ENCODE data around the gene SLITRK3. TPM values are rescaled to one million over a fixed set of nuclear protein-coding genes. Genes with fewer than 3 reads are reported as not detected.

The SLITRK3 gene
- total RNA-seq (2016; rRNA removed; fragmentation: Illumina TruSeq; extraction: Trizol) (not detected in 2 replicates), polyA plus RNA-seq (2011; rRNA removed) (not detected in 2 replicates), polyA minus RNA-seq (2011; rRNA and poly(A)+ RNA removed; ENCODE audit: low replicate concordance) (not detected in 2 replicates), Bru-seq, nascent RNA (not detected), BruChase-seq, experiment 1, labeled RNA remaining after a 6-hour chase (not detected), BruChase-seq, experiment 2, labeled RNA remaining after a 2-hour chase (not detected)
- not detected in 2 replicates for total RNA-seq (2016; cell fraction: cytosol; rRNA removed; fragmentation: Illumina TruSeq; extraction: Trizol; ENCODE audit: low read depth)
- not detected in 2 replicates for total RNA-seq (2016; cell fraction: insoluble cytoplasmic fraction; rRNA removed; fragmentation: Illumina TruSeq; extraction: Trizol)
- total RNA-seq (2016; cell fraction: membrane; rRNA removed; fragmentation: Illumina TruSeq; extraction: Trizol), result not detected in 2 replicates
- total RNA-seq (2016; cell fraction: nucleus; rRNA removed; fragmentation: Illumina TruSeq; extraction: Trizol), result not detected in 2 replicates
- not detected in 2 replicates for polyA plus RNA-seq (2011; cell fraction: cytosol; rRNA removed)
- not detected in 2 replicates for polyA plus RNA-seq (2011; cell fraction: nucleus; rRNA removed)
- not detected in 2 replicates for polyA plus RNA-seq (2012)
- not detected in 2 replicates for polyA plus RNA-seq (2016; cell fraction: cytosol; fragmentation: Illumina TruSeq; extraction: Trizol; ENCODE audit: low read depth)
- polyA plus RNA-seq (2016; cell fraction: insoluble cytoplasmic fraction; fragmentation: Illumina TruSeq; extraction: Trizol; ENCODE audit: low read depth), result not detected in 2 replicates
- not detected in 2 replicates for polyA plus RNA-seq (2016; cell fraction: membrane; fragmentation: Illumina TruSeq; extraction: Trizol; ENCODE audit: low read depth)
- not detected in 2 replicates for polyA plus RNA-seq (2016; cell fraction: nucleus; fragmentation: Illumina TruSeq; extraction: Trizol; ENCODE audit: insufficient read depth, low read depth)
- not detected in 2 replicates for polyA minus RNA-seq (2011; cell fraction: cytosol; rRNA and poly(A)+ RNA removed)
- polyA minus RNA-seq (2011; cell fraction: nucleus; rRNA and poly(A)+ RNA removed), result not detected in 2 replicates
- long read RNA-seq, experiment 1, result 0 reads
- long read RNA-seq, experiment 2, result 0 reads

- H2AFZ ChIP-seq (ENCODE audit: low read length), result no peak within 1 kb of the TSS
- no peak within 1 kb of the TSS for H3K27ac ChIP-seq (ENCODE audit: extremely low read length, insufficient read depth, low read length)
- H3K4me1 ChIP-seq (ENCODE audit: insufficient read depth, low read length), result no peaks in the 10 kb centered on the region; the same call in 1 of the 2 replicates
- H3K36me3 ChIP-seq (replicated peaks in 1 of 2; ENCODE audit: control insufficient read depth in 1 of 2, insufficient read depth in 2 of 2, low read length in 2 of 2), result no peaks in the 10 kb centered on the region
- no TSS peak for BruUV-seq (replicated peaks)
- H3K9me3 ChIP-seq (ENCODE audit: low read length), result no peaks in the 10 kb centered on the region
- ChIA-PET CTCF (ENCODE audit: low intra/inter-chr PET ratio, low total read pairs) (no interaction called here), POLR2A (no interaction called here)
- no peaks in the 10 kb centered on the region for H4K20me1 ChIP-seq (ENCODE audit: insufficient read depth, low read length)
- H3K27me3 ChIP-seq (ENCODE audit: control insufficient read depth in 1 of 2, insufficient read depth in 2 of 2, low read length in 2 of 2), result peaks cover 5 to 38% of the 10 kb centered on the region in 2 experiments; a peak in 4 of 5 replicates
- H3K4me3 ChIP-seq (replicated peaks in 1 of 3; ENCODE audit: insufficient read depth in 1 of 3, low read depth in 2 of 3, low read length in 3 of 3), result no peak within 1 kb of the TSS
- DNase-seq (ENCODE audit: low spot score) (no peak), ATAC-seq (peak; percentile 23; the same call in 2 of the 3 replicates), FAIRE-seq (no peak)
- no peaks in the 10 kb centered on the region for H3K79me2 ChIP-seq (ENCODE audit: insufficient read depth, low read length)
- H3K9ac ChIP-seq (ENCODE audit: insufficient read depth, low read depth, low read length), result no peak within 1 kb of the TSS
- 54% methylated on average over 42 of the region's 43 CpGs for WGBS (ENCODE audit: low lambda C conversion rate)
- intact Hi-C loops (cut with micrococcal nuclease; ENCODE audit: unreplicated experiment), result no loop called here
- peak; percentile 14 for TF ChIP-seq HNRNPK (IDR thresholded peaks at IDR 0.05; ENCODE audit: low read depth, low read length, poor library complexity, severe bottlenecking)
- TF ChIP-seq FLYWCH1 (CRISPR knock-in tag; IDR thresholded peaks at IDR 0.05), result no peak
- no peak for TF ChIP-seq MZF1 (CRISPR knock-in tag; IDR thresholded peaks at IDR 0.05; ENCODE audit: borderline replicate concordance)
- TF ChIP-seq ZNF414 (CRISPR knock-in tag; IDR thresholded peaks at IDR 0.05), result no peak
- in situ Hi-C loops (cut with HindIII; ENCODE audit: extremely low pct_ligation_motif_present, low pct_unique_long_range_greater_than_20kb), result no loop called here
- H3K4me2 ChIP-seq (ENCODE audit: low read depth, low read length), result peak within 1 kb of the TSS; percentile 32; the same call in 1 of the 2 replicates
These were observed at the start of gene SLITRK3 for GRCh38 chr3:165195640-165196576. SLITRK3 (minus strand) TSS chr3:165196384; CDS start chr3:165190830, 5,554 bp downstream.

All from HepG2 (cell line).